Left ventricle myocardium inferior (tissue), 1 donor: ENCODE measurements around the gene SSPN. TPM values are rescaled to one million over a fixed set of nuclear protein-coding genes. Genes with fewer than 3 reads are reported as not detected.
A peak's percentile ranks its signal among the peaks of the same experiment; 100 is the strongest.

ENCODE experiments used
- DNase-seq: peaks from one replicate; pipeline ENCODE4 v3.0.0-alpha.2; 2020
- H3K27ac ChIP-seq: fragments of 200-600 bp; replicated peaks from 2 replicates; pipeline ENCODE4 v1.8.0; 2021
- H3K27me3 ChIP-seq: fragments of 200-600 bp; 2 replicates; pipeline ENCODE4 v1.8.0; 2021; ENCODE audit warnings: low read depth
- H3K36me3 ChIP-seq: fragments of 200-600 bp; 2 replicates; pipeline ENCODE4 v1.8.0; 2021
- H3K4me1 ChIP-seq: fragments of 200-600 bp; 2 replicates; pipeline ENCODE4 v1.8.0; 2021
- H3K4me3 ChIP-seq: fragments of 200-600 bp; 2 replicates; pipeline ENCODE4 v1.8.0; 2021; ENCODE audit warnings: mild to moderate bottlenecking, moderate library complexity
- H3K9me3 ChIP-seq: fragments of 200-600 bp; replicated peaks from 2 replicates; pipeline ENCODE4 v1.8.0; 2021
- CTCF ChIP-seq: fragments of 200-600 bp; IDR thresholded peaks from 2 replicates; pipeline ENCODE4 v1.8.0; 2021; ENCODE audit warnings: antibody characterized with exemption, mild to moderate bottlenecking, borderline replicate concordance
- intact Hi-C: fragments of 100-400 bp; cut with micrococcal nuclease; formaldehyde crosslinking; loops from one replicate; pipeline ENCODE4 v1.11.0; 2022
- total RNA-seq: library from RNA; stranded (reverse); fragmentation: NEBNext Ultra II Directional; extraction: Animal tissue kit (Norgen Biotek cat#: 25700); gene quantifications from one replicate; pipeline ENCODE4 v1.2.1, GENCODE V29; 2021
- donor health status: DM: no; HTN: yes; CAD: no; lungs with severe emphysema.

Gene SSPN
- total RNA-seq, 1 donor from 2014 or later = 67.4 TPM

DNA sequence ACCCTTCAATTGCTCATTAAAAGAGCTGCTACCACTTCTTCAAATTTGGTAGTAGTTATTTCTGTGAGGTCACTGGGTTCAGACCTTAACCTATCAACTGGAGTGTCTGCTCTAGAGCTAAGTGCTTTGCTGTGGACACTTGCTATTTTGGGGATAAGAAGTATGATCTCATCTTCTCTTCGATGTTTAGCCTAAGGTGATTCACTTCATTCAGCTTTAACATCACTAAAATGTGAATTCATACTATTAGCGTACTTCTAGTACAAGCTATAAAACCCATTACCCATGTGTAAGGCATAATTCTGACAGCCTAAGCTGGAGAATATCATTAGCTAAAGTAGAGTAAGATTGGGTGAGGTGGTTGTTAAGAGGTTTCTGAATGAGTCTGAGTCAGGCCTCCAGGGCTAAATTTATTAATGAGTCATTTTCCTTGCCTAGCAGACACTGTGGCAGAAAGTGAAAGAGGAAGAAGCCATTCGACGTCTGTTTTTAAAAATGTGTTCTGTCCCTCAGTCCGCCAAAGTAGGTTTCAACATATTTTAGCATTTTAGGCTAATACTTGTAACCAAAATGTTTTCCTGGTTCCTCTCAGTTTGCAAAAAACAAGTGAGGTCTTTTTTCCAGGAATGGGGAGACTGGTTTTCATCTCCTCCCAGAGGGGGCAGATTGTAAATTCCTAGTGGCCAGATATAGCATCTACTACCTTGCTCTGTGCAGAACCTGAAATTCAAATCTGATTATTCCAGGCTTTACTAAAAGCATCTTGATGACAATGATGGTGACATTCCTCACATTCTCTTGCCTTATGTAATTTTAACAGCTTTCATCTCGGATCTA is 103.6 kb downstream of the SSPN start:
- peak overlapping the region; percentile 59 for H3K27ac ChIP-seq
- intact Hi-C loops = no loop called here
- no peaks in the 10 kb centered on the region for H3K27me3 ChIP-seq
- no peak for DNase-seq
- H3K4me3 ChIP-seq = peak overlapping the region; percentile 36
- no peaks in the 10 kb centered on the region for H3K9me3 ChIP-seq
- peaks cover 16% of the 10 kb centered on the region for H3K4me1 ChIP-seq
- peak; percentile 25 for TF ChIP-seq CTCF
- no peaks in the 10 kb centered on the region for H3K36me3 ChIP-seq

DNA sequence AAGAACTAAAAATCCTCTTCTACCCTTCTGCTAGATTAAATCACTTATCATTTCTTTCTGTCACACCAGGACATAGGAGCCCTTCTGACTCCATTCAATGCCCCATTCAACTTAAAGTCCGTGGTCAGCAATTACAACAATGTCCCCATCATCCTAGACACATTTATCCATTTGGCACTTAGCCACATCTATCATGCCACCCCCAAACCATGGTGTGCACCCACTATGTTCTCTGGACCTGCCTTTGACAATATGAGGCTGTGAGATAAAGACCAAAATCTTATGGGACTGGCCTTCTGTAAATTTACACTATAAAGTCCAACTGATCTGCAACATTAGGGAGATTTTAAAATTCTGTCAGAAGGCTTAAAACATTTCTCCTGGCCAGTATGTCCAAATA is 104.4 kb downstream of the SSPN start:
- DNase-seq = no peak
- intact Hi-C loops = no loop called here
- H3K4me1 ChIP-seq = peaks cover 16% of the 10 kb centered on the region
- peak overlapping the region; percentile 59 for H3K27ac ChIP-seq
- H3K27me3 ChIP-seq = no peaks in the 10 kb centered on the region
- TF ChIP-seq CTCF = no peak
- no peak overlapping the region for H3K4me3 ChIP-seq
- H3K9me3 ChIP-seq = no peaks in the 10 kb centered on the region
- no peaks in the 10 kb centered on the region for H3K36me3 ChIP-seq

Other genes with a start within 250 kb of the SSPN start
- gene RASSF8, start 236.9 kb upstream of the SSPN start, total RNA-seq = 33.7 TPM
- 33.4 TPM for gene BHLHE41, start 70.5 kb upstream of the SSPN start, total RNA-seq